ENCODE data around the gene ZNF620. TPM values are rescaled to one million over a fixed set of nuclear protein-coding genes. Genes with fewer than 3 reads are reported as not detected.
A peak's percentile ranks its signal among the peaks of the same experiment; 100 is the strongest.
"Not testable (repeated sequence)": the region's sequence is repeated elsewhere in the genome, so short reads cannot be mapped to it uniquely, and the experiment has no call there.

Gene ZNF620
- total RNA-seq, 2 experiments from 2014 or later: 5.7 to 8.3 TPM

DNA sequence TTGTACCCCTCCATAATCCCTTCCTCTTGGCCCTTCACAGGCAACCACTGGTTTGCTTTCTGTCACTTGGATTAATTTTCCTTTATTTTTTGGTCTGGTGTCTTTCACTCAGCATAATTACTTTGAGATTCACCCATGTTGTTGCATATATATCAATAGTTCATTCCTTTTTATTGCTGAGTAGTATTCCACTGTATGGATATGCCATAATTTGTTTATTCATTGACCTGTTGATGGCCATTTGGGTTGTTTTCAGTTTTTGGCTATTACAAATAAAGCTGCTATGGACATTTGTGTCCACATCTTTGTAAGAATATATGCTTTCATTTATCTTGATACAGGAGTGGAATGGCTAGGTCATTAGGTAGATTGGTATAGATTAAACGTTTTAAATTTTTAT, 13.0 kb downstream of the ZNF620 start:
- Mint-ChIP-seq H3K36me3 (peaks cover 22% of the 10 kb centered on the region), H3K9me3 (ENCODE audit: low read depth) (no peaks in the 10 kb centered on the region), H3K27me3 (no peaks in the 10 kb centered on the region), H3K27ac (no peak overlapping the region), H3K4me1 (peaks cover 5% of the 10 kb centered on the region), H3K4me3 (no peak overlapping the region)
- ATAC-seq: no peak
- DNase-seq: no peak
- CTCF ChIA-PET: interaction anchor here (0.8 kb wide), 2 partner anchors 23 to 51 kb away, joined by 3 to 5 read pairs; no protein-coding TSS in a partner anchor

DNA sequence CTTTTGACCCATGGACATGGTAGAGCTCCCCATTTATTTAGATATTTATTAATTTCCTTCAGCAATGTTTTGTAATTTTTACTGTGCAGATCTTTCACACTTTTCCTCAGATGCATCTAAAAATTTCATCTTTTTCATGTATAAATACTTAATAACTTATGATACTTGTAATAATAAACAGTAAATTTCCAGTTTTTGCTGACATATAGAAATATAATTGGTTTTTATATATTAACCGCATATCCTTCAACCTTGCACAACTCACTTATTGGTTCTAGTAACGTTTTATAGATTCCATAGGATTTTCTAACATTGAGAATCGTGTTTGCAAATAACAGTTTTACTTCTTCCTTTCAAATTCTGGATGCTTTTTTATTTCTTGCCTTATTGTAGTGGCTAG, 15.4 kb downstream of the ZNF620 start:
- CTCF ChIA-PET: no interaction called here
- Mint-ChIP-seq H3K36me3 (peaks cover 9% of the 10 kb centered on the region), H3K27me3 (no peaks in the 10 kb centered on the region), H3K4me3 (no peak overlapping the region), H3K27ac (no peak overlapping the region), H3K4me1 (peaks cover 20% of the 10 kb centered on the region), H3K9me3 (ENCODE audit: low read depth) (no peaks in the 10 kb centered on the region)
- no peak for DNase-seq
- no peak for ATAC-seq

DNA sequence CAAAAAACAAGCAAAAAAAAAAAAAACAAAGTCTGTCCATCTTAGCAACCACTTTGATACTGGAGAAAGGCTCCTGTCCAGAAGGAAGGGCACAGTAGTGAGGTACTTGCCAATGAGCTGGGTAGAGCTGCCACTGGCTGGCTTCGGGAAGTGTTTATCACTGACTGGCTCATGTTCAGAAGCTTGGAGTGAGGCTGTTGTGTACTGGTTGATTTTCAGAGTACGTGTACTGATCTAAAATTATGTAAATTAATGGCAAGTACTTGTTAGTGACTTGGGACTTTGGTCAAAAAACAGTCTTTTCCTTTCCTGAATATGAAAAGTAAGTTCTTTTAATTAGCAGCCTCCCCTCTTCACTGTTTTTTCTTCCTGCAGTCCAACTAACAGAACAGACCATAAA, 17.9 kb downstream of the ZNF620 start:
- H3K36me3 Mint-ChIP-seq: peaks cover 23% of the 10 kb centered on the region
- DNase-seq (no peak), ATAC-seq (no peak)
- H3K27ac Mint-ChIP-seq: peak overlapping the region; percentile 82
- no peaks in the 10 kb centered on the region for H3K9me3 Mint-ChIP-seq (ENCODE audit: low read depth)
- peaks cover 30% of the 10 kb centered on the region for H3K4me1 Mint-ChIP-seq
- H3K27me3 Mint-ChIP-seq: no peaks in the 10 kb centered on the region
- peak overlapping the region; percentile 94 for H3K4me3 Mint-ChIP-seq
- CTCF ChIA-PET: interaction anchor here (0.7 to 1.0 kb wide), 2 partner anchors 18 to 44 kb away, joined by 3 to 4 read pairs; partner anchors contain the start of gene ZNF620

DNA sequence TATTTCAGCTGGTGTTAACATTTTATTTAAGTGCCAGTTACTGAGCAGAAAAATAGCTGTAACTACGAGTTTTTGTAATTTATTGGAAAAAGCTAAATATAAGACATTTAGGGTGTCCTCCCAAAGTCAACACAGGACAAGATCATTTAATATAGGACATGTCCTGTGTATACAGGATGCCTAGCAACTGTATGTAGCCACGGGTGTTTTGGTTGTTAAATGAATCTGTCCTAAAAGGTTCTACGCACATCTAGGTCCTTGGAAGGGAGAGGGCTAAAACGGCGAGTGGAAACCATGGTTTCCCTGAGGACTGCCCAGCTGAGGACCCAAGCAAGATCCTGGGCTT, 18.4 kb downstream of the ZNF620 start:
- ATAC-seq (peak; percentile 18), DNase-seq (no peak)
- peaks cover 30% of the 10 kb centered on the region for H3K4me1 Mint-ChIP-seq
- H3K27ac Mint-ChIP-seq: peak overlapping the region; percentile 82
- peaks cover 28% of the 10 kb centered on the region for H3K36me3 Mint-ChIP-seq
- H3K9me3 Mint-ChIP-seq (ENCODE audit: low read depth): no peaks in the 10 kb centered on the region
- CTCF ChIA-PET: interaction anchor here (0.7 to 1.0 kb wide), 2 partner anchors 18 to 45 kb away, joined by 3 to 4 read pairs; partner anchors contain the start of gene ZNF620
- H3K27me3 Mint-ChIP-seq: no peaks in the 10 kb centered on the region
- peak overlapping the region; percentile 94 for H3K4me3 Mint-ChIP-seq

DNA sequence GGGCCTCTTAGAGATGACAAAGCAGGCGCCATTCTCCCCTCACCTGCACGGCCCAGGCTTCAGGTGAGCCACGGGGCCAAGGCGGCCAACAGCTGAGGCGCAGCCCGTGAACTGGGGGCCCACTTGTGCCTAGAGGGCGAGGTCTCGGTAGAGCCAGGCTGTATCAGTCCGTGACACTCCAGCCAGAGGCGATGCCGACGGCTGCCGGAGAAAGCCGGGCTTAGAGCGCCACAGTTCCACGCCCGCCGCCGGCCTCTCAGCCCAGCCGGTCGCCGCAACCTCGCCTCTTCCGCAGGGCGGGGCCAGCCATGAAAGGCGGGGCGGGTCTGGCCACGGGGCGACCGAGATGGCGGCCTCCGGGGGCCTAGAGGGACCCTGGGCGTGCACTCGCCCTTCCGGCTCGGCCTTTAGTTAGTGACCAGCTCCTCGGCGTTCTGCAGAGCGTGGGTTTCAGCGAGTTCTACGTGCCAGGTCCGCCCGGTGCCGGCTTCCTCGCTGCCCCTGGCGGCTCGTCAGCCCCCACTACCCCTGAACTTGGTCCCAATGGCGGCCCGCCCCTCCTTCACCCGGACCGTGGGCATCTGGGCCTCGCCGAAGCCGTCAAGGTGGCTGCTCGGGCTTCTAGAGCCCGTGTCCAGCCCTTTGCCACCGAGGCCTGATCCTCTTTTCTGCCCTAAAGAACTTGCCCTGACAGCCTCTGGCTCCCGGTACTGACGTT, 18.9 kb downstream of the ZNF620 start, which contains the start of gene ZNF621:
Gene ZNF621, plus strand, starts transcription at position 393 of the 718 bp plus-strand sequence. CDS start 881 bp downstream, outside the sequence.
- Mint-ChIP-seq H3K9me3 (ENCODE audit: low read depth) (no peaks in the 10 kb centered on the region), H3K36me3 (peaks cover 32% of the 10 kb centered on the region), H3K27ac (peak within 1 kb of the TSS; percentile 94), H3K27me3 (no peaks in the 10 kb centered on the region), H3K4me1 (peaks cover 30% of the 10 kb centered on the region), H3K4me3 (peak within 1 kb of the TSS; percentile 94)
- CTCF ChIA-PET: interaction anchor here (1.0 kb wide), 1 partner anchor 19 kb away, joined by 4 read pairs; the partner anchor contains the start of gene ZNF620
- ATAC-seq (peak; percentile 98), DNase-seq (peak; percentile 89)

DNA sequence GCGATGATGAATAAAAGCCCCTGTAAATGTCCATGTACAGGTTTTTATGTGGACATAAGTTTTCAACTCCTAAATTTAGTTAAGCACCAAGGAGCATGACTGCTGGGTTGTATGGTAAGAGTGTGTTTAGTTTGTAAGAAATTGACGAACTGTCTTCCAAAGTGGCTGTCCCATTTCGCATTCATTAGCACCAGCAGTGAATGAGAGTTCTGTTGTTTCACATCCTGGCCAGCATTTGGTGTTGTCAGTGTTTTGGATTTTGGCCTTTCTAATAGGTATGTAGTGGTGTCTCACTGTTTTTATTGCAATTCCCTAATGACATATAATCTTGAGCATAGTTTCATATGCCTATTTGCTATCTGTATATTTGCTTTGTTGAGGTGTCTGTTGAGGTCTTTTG, 22.6 kb downstream of the ZNF620 start:
- H3K4me3 Mint-ChIP-seq: no peak overlapping the region
- H3K36me3 Mint-ChIP-seq: peaks cover 68% of the 10 kb centered on the region
- CTCF ChIA-PET: no interaction called here
- peaks cover 28% of the 10 kb centered on the region for H3K4me1 Mint-ChIP-seq
- H3K9me3 Mint-ChIP-seq (ENCODE audit: low read depth): peaks cover 10% of the 10 kb centered on the region
- H3K27me3 Mint-ChIP-seq: no peaks in the 10 kb centered on the region
- DNase-seq (no peak), ATAC-seq (no peak)
- no peak overlapping the region for H3K27ac Mint-ChIP-seq

DNA sequence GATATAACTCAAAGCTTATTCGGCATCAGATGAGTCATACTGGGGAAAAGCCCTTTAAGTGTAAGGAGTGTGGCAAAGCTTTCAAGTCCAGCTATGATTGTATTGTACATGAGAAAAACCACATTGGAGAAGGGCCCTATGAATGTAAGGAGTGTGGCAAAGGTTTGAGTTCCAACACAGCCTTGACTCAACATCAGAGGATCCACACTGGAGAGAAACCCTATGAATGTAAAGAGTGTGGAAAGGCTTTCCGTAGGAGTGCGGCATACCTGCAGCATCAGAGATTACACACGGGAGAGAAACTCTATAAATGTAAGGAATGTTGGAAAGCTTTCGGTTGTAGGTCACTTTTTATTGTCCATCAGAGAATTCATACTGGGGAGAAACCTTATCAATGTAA, 26.4 kb downstream of the ZNF620 start:
- H3K36me3 Mint-ChIP-seq: peaks cover 85% of the 10 kb centered on the region
- CTCF ChIA-PET: no interaction called here
- no peak overlapping the region for H3K27ac Mint-ChIP-seq
- DNase-seq (no peak), ATAC-seq (no peak)
- peaks cover 15% of the 10 kb centered on the region for H3K9me3 Mint-ChIP-seq (ENCODE audit: low read depth)
- H3K4me3 Mint-ChIP-seq: no peak overlapping the region
- H3K27me3 Mint-ChIP-seq: no peaks in the 10 kb centered on the region
- peaks cover 7% of the 10 kb centered on the region for H3K4me1 Mint-ChIP-seq

DNA sequence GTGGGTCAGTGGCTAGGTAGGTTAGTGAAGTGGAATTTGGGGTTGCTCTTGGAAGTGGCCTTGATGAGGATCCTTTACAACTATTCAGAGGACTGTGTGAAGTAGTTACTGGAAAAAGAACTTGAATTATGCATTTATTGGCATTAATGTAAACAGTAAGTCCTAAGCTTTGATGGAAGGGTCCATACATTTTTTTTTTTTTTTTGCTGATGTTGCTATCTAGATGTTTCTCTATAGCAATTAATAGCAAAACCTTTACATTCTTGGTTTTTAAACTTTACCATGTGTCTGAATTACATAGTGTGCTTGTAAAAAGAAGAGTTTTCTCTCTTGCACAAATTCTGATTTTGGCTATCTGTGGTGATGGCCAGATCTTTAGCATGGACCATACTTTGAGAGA, 28.4 kb downstream of the ZNF620 start:
- CTCF ChIA-PET: no interaction called here
- H3K36me3 Mint-ChIP-seq: peaks cover 84% of the 10 kb centered on the region
- H3K9me3 Mint-ChIP-seq (ENCODE audit: low read depth): peaks cover 20% of the 10 kb centered on the region
- no peak for DNase-seq
- no peaks in the 10 kb centered on the region for H3K4me1 Mint-ChIP-seq
- ATAC-seq: no peak
- H3K27me3 Mint-ChIP-seq: no peaks in the 10 kb centered on the region
- no peak overlapping the region for H3K4me3 Mint-ChIP-seq
- H3K27ac Mint-ChIP-seq: no peak overlapping the region

DNA sequence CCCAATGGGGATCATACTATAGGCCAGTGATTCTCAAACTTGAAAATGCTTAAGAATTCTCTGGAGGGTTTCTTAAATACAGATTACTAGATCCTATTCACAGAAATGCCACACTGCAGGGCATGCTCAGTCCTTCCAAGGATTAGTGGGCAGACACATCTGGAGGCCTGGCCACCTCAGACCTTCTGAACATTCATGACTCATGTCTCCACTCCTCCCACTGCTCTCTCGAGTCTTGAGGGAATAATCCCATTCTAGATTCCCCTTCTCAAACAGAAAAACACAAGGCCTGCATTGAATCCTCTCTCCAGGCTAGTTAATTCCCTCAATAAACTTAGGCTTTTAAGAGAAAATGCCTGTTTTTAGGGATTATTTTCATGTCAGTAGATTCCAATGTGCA, 41.0 kb downstream of the ZNF620 start:
- Mint-ChIP-seq H3K9me3 (ENCODE audit: low read depth) (peaks cover 4% of the 10 kb centered on the region), H3K36me3 (peaks cover 6% of the 10 kb centered on the region), H3K4me1 (no peaks in the 10 kb centered on the region), H3K27ac (no peak overlapping the region), H3K27me3 (no peaks in the 10 kb centered on the region), H3K4me3 (no peak overlapping the region)
- DNase-seq: no peak
- CTCF ChIA-PET: no interaction called here
- no peak for ATAC-seq

DNA sequence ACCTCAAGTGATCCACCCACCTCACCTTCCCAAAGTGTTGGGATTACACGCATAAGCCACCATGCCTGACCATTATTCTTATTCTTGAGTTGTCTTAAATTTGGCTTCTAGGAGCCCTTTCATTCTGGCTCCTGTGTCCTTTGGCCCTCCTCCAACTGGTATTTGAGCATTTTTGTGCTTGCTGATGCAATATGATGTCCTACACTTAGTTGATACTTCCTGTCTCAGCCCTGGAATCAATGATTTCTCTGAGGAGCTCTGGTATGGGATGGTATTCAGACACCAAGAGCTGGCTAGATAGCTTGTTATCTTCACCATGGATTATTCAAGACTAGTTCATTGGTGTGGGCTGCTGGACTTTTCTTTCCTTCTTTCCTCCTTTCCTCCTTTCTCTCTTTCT, 44.3 kb downstream of the ZNF620 start:
- no peak for DNase-seq
- peaks cover 4% of the 10 kb centered on the region for H3K9me3 Mint-ChIP-seq (ENCODE audit: low read depth)
- H3K36me3 Mint-ChIP-seq: peaks cover 7% of the 10 kb centered on the region
- H3K27ac Mint-ChIP-seq: no peak overlapping the region
- H3K4me1 Mint-ChIP-seq: no peaks in the 10 kb centered on the region
- ATAC-seq: no peak
- no peak overlapping the region for H3K4me3 Mint-ChIP-seq
- H3K27me3 Mint-ChIP-seq: peaks cover 3% of the 10 kb centered on the region
- CTCF ChIA-PET: no interaction called here

DNA sequence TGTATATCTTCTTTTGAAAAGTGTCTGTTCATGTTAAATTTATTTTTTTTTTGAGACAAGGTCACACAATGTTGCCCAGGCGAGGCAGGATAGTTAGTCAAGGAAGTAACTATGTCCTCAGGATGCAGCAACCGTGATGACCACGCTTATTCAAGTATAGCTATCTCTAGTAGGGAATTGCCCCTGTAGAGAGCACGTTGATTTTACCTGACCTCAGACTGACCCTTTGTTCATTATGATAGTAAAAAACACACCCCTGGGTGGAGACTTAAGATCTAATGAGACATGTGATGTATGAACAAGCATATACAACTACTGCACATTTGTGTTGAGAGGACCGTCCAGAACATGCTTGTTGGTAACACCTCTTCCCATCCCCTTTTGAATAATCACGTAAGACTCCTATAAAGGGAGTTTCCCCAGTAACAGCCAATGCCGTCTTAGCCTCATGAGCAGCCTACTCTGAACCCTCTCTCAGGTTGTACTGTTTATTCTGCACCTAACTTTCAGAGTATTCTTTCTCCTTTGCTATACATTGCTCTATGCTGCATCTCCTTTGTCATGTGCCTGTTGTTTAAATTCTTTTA, 51.8 kb downstream of the ZNF620 start:
- DNase-seq: no peak
- no peak overlapping the region for H3K4me3 Mint-ChIP-seq
- no peak for ATAC-seq
- no peaks in the 10 kb centered on the region for H3K36me3 Mint-ChIP-seq
- H3K27ac Mint-ChIP-seq: no peak overlapping the region
- peaks cover 3% of the 10 kb centered on the region for H3K27me3 Mint-ChIP-seq
- CTCF ChIA-PET: no interaction called here
- no peaks in the 10 kb centered on the region for H3K9me3 Mint-ChIP-seq (ENCODE audit: low read depth)
- H3K4me1 Mint-ChIP-seq: no peaks in the 10 kb centered on the region

DNA sequence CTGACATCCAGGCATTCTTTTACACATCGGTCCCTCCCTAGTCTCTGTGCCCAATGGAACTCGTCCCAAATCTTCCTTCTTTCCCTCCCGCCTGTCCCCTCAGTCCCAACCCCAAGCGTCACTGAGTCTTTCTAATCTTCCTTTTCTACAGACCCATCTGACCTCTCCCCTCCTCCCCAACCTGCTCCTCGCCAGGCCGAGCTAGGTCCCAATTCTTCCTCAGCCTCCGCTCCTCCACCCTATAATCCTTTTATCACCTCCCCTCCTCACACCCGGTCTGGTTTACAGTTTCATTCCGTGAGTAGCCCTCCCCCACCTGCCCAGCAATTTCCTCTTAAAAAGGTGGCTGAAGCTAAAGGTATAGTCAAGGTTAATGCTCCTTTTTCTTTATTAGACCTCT, 56.6 kb downstream of the ZNF620 start:
- not testable (repeated sequence) for ATAC-seq

DNA sequence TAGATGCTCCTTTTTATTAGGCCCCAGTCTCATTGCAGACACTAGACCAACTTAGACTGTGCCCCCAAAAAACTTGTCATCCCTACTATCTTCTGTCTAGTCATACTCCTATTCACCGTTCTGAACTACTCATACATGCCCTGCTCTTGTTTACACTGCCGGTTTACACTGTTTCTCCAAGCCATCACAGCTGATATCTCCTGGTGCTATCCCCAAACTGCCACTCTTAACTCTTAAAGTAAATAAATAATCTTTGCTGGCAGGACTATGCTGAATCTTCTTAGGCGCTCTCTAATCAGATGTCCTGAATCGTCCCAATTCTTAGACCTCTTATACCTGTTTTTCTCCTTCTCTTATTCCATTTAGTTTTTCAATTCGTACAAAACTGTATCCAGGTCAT, 59.8 kb downstream of the ZNF620 start:
- H3K4me1 Mint-ChIP-seq; DNase-seq; H3K36me3 Mint-ChIP-seq; ATAC-seq; CTCF ChIA-PET; H3K9me3 Mint-ChIP-seq (ENCODE audit: low read depth); H3K4me3 Mint-ChIP-seq; H3K27me3 Mint-ChIP-seq; H3K27ac Mint-ChIP-seq: not testable (repeated sequence)

More for the DNA sequence above, 56.6 kb downstream of the ZNF620 start:
- H3K4me1 Mint-ChIP-seq; H3K36me3 Mint-ChIP-seq; H3K27ac Mint-ChIP-seq; CTCF ChIA-PET; H3K9me3 Mint-ChIP-seq (ENCODE audit: low read depth); H3K27me3 Mint-ChIP-seq; DNase-seq; H3K4me3 Mint-ChIP-seq: not testable (repeated sequence)

DNA sequence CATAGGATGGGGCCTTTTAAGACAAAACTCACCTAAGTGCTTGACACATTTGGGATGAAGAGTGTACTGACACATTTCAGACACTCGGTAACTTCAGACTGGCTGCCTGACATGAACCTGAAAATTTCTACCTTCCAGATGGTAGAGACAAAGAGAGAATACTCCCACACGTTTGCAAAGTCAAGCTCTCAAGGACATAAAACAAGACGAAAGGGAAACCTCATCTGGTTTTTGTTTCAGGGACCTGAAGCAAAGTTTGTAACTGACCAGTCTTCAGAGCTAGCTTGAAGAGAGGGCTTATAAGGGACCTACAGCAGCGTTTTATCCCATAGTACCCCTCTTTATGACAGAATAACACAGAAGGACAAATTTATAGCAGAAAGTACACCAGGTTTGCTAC, 60.9 kb downstream of the ZNF620 start:
- Mint-ChIP-seq H3K9me3 (ENCODE audit: low read depth) (no peaks in the 10 kb centered on the region), H3K4me1 (no peaks in the 10 kb centered on the region), H3K36me3 (no peaks in the 10 kb centered on the region), H3K4me3 (no peak overlapping the region), H3K27me3 (peaks cover 8% of the 10 kb centered on the region), H3K27ac (no peak overlapping the region)
- CTCF ChIA-PET: no interaction called here
- DNase-seq: no peak
- ATAC-seq: no peak

Data from activated CD8-positive, alpha-beta memory T cell treated with anti-CD3 and anti-CD28 coated beads, Interleukin-2, amount 10 ng/mL, durations not matched to agents 7 days and 5 days (primary cell).